HUES6 (cell line): ENCODE measurements around the gene NWD2.

ENCODE experiments used
- H3K27ac ChIP-seq: 2 replicates; pipeline ENCODE4 v1.7.0; 2013; ENCODE audit warnings: low read depth, mild to moderate bottlenecking, low read length, inconsistent platforms
- H3K27me3 ChIP-seq: 2 replicates; pipeline ENCODE4 v1.6.1; 2013; ENCODE audit warnings: low read length; ENCODE audit not compliant: control insufficient read depth, insufficient read depth
- H3K36me3 ChIP-seq: 2 replicates; pipeline ENCODE4 v1.6.1; 2013; ENCODE audit warnings: low read length; ENCODE audit not compliant: control insufficient read depth, insufficient read depth
- H3K4me1 ChIP-seq: 2 replicates; pipeline ENCODE4 v1.6.1; 2013; ENCODE audit warnings: low read length; ENCODE audit not compliant: control insufficient read depth, insufficient read depth
- H3K4me3 ChIP-seq: 2 replicates; pipeline ENCODE4 v1.5.1; 2013; ENCODE audit warnings: low read depth, low read length
- H3K9ac ChIP-seq: one replicate; pipeline ENCODE4 v1.6.1; 2013; ENCODE audit warnings: mild to moderate bottlenecking, low read length
- H3K9me3 ChIP-seq: 2 replicates; pipeline ENCODE4 v1.6.1; 2013; ENCODE audit warnings: low read depth, low read length; ENCODE audit not compliant: control insufficient read depth, insufficient read depth

The NWD2 gene

DNA sequence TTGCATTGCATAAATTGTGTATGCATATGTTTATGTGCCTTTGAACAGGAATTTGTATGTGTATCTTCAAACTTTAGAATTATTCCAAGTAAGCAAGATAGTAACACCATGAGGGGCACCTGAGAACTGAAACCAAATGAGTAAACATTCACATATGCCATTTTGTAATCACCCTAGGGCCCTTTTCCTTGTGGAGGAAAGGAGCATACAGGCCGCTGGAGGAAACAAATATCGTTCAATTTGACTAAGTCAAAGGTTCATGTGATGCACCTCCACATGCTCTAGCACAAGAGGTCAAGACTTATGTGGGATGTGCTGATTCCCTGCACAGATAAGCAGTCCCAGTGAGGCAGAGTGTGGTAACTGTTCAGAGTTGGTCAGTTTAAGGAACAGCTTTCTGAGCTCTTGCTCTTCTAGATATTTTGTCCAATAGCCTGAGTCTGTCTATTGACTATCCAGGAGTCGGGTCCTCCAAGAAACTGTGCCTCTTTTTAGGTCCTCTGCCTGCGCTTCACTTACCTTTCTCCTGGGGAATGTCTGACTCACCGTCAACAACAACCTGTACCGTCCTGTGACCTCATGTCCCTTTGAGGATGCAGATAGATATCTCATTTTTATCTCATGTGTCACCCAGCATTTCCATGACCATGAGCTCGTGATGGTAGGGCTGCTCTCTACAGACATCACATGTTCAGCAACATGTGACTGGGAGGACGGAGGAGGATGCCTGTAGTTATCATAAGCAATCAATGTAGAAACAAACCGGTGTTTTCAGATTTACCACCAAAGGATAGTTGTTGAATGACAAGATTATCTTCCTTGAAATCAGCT, 196.9 kb downstream of the NWD2 start:
- no peaks in the 10 kb centered on the region for H3K4me1 ChIP-seq
- no peak overlapping the region for H3K9ac ChIP-seq
- no peak overlapping the region for H3K27ac ChIP-seq
- H3K27me3 ChIP-seq, result no peaks in the 10 kb centered on the region
- H3K4me3 ChIP-seq, result no peak overlapping the region
- no peaks in the 10 kb centered on the region for H3K36me3 ChIP-seq
- H3K9me3 ChIP-seq, result no peaks in the 10 kb centered on the region

DNA sequence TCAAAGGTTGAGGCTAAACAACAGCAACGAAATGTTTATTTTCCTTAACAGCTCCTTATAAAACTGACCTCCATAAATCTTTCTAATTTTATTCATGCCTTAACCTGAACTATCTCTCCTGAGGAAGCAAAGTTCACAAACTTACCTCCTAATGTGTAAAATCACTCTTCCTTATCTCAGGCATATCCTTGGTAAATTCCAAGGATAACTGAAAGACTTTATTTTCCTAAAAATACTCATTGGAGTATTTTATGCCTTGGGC, 197.4 kb downstream of the NWD2 start:
- Histone ChIP-seq H3K27me3 (no peaks in the 10 kb centered on the region), H3K9me3 (no peaks in the 10 kb centered on the region), H3K27ac (no peak overlapping the region), H3K9ac (no peak overlapping the region), H3K4me1 (no peaks in the 10 kb centered on the region), H3K36me3 (no peaks in the 10 kb centered on the region), H3K4me3 (no peak overlapping the region)

DNA sequence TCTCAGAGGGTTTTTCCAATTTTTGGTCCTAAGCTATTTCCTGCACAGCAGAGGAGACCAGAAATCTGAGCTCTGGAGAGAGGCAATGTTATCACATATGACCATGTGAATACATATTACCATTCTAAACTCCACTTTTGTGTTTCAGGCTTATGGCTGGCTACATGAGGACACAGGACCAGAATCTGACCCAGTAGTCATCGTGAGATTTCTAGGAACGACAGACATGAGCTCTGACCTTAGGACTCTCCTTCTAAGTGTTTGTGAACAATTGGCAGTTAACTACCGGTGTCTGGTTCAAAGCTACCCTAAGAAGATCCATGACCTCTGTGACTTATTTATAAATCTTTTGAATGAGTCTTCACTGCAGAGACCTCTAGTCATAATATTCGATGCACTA, 198.6 kb downstream of the NWD2 start:
- H3K9ac ChIP-seq, result no peak overlapping the region
- no peak overlapping the region for H3K27ac ChIP-seq
- no peaks in the 10 kb centered on the region for H3K36me3 ChIP-seq
- H3K4me1 ChIP-seq, result no peaks in the 10 kb centered on the region
- no peaks in the 10 kb centered on the region for H3K9me3 ChIP-seq
- no peak overlapping the region for H3K4me3 ChIP-seq
- no peaks in the 10 kb centered on the region for H3K27me3 ChIP-seq

DNA sequence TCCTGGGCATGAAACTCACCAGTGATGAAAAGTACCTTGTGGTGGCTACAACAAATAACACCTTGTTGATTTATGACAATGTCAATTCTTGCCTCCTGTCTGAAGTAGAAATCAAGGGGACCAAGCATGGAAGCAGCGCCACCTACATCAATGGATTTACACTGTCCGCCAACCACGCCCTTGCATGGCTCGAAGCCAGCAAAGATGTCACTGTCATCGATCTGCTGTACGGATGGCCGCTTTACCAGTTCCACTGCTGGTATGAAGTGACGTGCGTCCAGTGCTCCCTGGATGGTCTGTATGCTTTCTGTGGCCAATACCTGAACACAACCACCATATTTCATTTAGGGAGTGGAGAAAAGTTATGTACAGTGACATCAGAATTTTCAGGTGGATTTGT, 200.5 kb downstream of the NWD2 start:
- no peak overlapping the region for H3K9ac ChIP-seq
- no peak overlapping the region for H3K4me3 ChIP-seq
- H3K4me1 ChIP-seq, result no peaks in the 10 kb centered on the region
- no peaks in the 10 kb centered on the region for H3K9me3 ChIP-seq
- H3K27ac ChIP-seq, result no peak overlapping the region
- H3K27me3 ChIP-seq, result no peaks in the 10 kb centered on the region
- H3K36me3 ChIP-seq, result no peaks in the 10 kb centered on the region

DNA sequence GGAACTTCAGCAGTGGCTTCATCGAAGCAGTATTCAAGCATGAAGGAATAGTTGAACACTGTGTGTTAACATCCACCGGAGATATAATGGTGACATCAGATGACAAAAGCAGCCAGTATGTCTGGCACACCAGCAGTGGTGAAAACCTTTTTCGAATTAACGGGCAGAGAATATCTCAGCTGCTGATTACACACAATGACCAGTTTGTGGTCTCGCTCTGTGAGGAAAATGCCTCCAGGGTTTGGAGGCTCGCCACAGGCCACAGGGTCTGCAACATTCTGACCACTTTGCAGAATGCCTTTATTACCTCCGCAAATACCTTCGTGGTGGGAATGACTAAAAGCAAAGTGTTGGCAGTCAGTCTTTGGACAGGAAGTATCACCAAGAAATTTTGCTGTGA, 201.5 kb downstream of the NWD2 start:
- H3K36me3 ChIP-seq, result no peaks in the 10 kb centered on the region
- no peaks in the 10 kb centered on the region for H3K4me1 ChIP-seq
- H3K9ac ChIP-seq, result no peak overlapping the region
- H3K4me3 ChIP-seq, result no peak overlapping the region
- H3K9me3 ChIP-seq, result no peaks in the 10 kb centered on the region
- no peak overlapping the region for H3K27ac ChIP-seq
- H3K27me3 ChIP-seq, result no peaks in the 10 kb centered on the region

DNA sequence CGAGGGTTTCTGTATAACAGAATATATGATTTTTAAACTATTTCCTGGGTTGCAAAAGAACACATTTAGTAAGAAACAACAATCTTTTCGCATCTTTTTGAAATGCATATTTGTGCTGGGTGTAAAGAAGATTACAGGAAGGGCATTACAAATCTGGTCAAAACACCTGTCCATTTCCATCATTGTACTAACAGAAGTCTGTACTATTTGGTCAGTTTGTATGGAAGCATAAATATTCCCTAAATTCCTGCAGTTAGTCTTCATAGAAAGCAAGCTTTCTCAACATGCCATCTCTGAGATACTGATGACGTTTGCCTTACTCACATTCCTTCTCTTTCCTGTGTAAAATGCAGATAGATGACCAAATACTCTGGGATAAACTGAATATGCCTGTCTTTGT, 203.3 kb downstream of the NWD2 start:
- H3K27ac ChIP-seq, result no peak overlapping the region
- no peak overlapping the region for H3K9ac ChIP-seq
- 0 out of 2 replicates have a peak, but pooled peaks cover 4% of the 10 kb centered on the region for H3K27me3 ChIP-seq
- H3K4me3 ChIP-seq, result no peak overlapping the region
- H3K4me1 ChIP-seq, result no peaks in the 10 kb centered on the region
- no peaks in the 10 kb centered on the region for H3K36me3 ChIP-seq
- no peaks in the 10 kb centered on the region for H3K9me3 ChIP-seq

DNA sequence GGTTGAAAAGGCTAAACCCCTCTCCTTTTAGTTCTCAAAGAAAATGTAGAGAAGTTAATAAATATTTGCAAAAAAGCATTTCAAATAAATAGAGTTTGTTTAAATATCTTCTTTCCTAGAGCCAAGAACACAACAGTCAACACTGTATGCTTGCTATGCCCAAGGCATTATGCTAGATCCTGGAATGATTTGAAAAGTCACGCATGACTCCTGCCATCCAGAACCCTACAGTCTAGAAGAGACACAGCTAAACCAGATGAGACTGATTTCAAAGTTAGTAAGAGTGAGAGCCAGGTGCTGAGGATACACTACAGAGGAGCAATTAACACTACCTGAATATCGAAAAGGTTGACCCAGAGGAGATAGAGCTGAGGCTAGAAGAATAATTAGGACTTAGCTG, 205.8 kb downstream of the NWD2 start:
- H3K9ac ChIP-seq, result no peak overlapping the region
- H3K4me3 ChIP-seq, result no peak overlapping the region
- H3K4me1 ChIP-seq, result no peaks in the 10 kb centered on the region
- H3K36me3 ChIP-seq, result no peaks in the 10 kb centered on the region
- no peak overlapping the region for H3K27ac ChIP-seq
- H3K9me3 ChIP-seq, result no peaks in the 10 kb centered on the region
- peaks cover 27% of the 10 kb centered on the region for H3K27me3 ChIP-seq

DNA sequence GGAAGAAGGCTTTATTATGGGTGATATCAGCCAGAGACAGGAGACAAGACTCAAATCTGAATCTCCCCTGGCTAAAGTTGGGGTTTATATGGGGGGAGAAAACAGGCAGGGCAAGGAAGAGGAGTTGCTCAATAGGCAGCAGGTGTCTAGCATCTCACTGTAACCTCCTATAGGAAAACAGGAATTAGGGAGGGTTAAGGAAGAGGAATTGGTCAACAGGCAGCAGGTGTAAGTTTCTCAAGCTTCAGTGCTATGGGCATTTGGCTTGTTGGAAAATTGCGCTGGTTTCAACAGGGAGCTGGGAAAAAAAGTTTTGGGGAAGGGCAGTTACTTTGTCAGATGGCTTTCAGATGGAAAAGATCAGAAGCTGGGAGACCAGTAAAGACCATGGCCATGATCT, 206.4 kb downstream of the NWD2 start:
- H3K27ac ChIP-seq, result no peak overlapping the region
- no peaks in the 10 kb centered on the region for H3K9me3 ChIP-seq
- H3K4me1 ChIP-seq, result no peaks in the 10 kb centered on the region
- no peak overlapping the region for H3K4me3 ChIP-seq
- H3K27me3 ChIP-seq, result peaks cover 33% of the 10 kb centered on the region
- no peak overlapping the region for H3K9ac ChIP-seq
- no peaks in the 10 kb centered on the region for H3K36me3 ChIP-seq

DNA sequence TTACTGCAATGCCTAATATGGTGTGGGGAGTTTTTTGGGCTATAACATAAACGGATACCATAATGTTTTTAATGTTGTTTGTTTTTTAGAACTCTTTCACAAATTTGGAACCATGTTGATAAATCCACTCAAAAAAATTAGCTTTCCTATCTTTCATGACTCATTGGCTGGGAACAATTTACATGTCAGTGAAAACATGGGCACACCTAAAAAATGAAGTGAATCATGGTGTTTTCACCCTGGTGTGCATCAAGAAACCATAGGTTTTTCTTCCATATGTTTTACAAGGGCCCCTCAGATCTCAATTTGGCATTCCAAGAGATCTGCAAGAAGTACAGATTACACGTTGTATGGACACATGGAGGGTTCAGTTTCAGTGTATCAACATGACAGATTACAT, 207.1 kb downstream of the NWD2 start:
- H3K9me3 ChIP-seq, result no peaks in the 10 kb centered on the region
- H3K36me3 ChIP-seq, result no peaks in the 10 kb centered on the region
- peaks cover 39% of the 10 kb centered on the region for H3K27me3 ChIP-seq
- no peak overlapping the region for H3K4me3 ChIP-seq
- H3K27ac ChIP-seq, result no peak overlapping the region
- no peaks in the 10 kb centered on the region for H3K4me1 ChIP-seq
- no peak overlapping the region for H3K9ac ChIP-seq

DNA sequence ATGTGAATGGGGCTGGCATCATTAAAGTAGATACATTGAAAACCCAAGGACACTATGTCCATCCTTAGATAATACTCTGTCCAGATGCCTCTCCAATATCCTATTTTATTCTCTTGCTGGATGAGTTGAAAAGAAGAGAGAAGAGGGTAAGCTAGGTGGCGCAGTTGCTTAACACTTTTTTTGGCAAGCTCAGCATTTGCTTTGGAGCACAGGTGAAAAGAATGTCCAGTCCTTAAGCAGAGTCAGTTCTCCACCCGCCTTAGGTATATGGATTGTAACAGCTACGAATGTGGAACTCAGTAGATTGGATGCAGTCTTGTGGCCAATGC, 208.4 kb downstream of the NWD2 start:
- Histone ChIP-seq H3K9me3 (no peaks in the 10 kb centered on the region), H3K4me3 (peak overlapping the region; percentile 72), H3K36me3 (no peaks in the 10 kb centered on the region), H3K27ac (no peak overlapping the region), H3K9ac (no peak overlapping the region), H3K4me1 (no peaks in the 10 kb centered on the region), H3K27me3 (peaks cover 41% of the 10 kb centered on the region)

DNA sequence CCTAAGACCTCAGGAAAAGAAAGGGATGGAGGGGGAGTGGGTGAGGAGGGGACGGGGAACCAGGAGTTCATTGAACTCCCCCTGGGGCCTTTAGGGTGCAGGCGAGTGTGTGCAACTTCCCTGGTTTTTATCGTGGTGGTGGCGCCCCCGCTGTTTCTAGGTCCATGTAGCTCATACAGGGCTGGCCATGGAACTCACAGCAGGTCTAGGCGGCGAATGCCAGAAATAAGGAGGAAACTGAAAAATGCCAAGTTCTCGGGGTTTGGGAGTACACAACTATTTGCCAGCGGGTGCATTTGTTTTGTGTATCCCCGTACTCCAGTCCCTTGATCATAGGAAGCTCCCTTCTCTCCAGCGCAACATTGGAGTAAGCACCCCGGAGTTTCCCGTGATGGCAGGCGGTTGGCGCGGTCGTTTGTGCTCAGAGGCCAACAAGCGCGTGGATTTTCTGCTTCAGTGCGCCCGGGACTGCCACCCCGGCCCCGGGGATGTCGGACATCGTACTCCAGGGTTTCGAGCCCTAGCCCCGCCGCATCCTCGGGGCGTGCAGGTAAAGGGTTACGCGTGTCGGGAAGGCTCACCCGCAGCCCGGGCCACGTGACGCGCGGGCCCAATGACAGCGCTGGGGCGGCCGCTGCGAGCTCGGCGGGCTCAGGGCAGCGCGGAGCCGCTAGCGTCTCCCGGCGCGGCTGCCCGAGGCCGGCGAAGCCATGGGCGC, 208.9 kb downstream of the NWD2 start:
- Histone ChIP-seq H3K9me3 (no peaks in the 10 kb centered on the region), H3K36me3 (no peaks in the 10 kb centered on the region), H3K27me3 (peaks cover 41% of the 10 kb centered on the region), H3K4me1 (no peaks in the 10 kb centered on the region), H3K9ac (no peak overlapping the region), H3K4me3 (peak overlapping the region; percentile 72), H3K27ac (no peak overlapping the region)
